Erythroblast (primary cell): ENCODE results near the gene CTBS.

ENCODE experiments used
- GATA1 ChIP-seq: IDR thresholded peaks from 2 replicates; pipeline ENCODE4 v1.6.1; 2011; ENCODE audit warnings: low read depth, mild to moderate bottlenecking, control low read depth, low read length, moderate library complexity
- POLR2A ChIP-seq: IDR thresholded peaks from 2 replicates; pipeline ENCODE4 v1.6.1; 2011; ENCODE audit warnings: mild to moderate bottlenecking, low read length

- TF ChIP-seq POLR2A (no peak), GATA1 (no peak)
These were observed 43.1 kb upstream of the CTBS start for GRCh38 chr1:84617349-84617748.
